Stimulated activated CD8-positive, alpha-beta memory T cell treated with anti-CD3 and anti-CD28 coated beads, Interleukin-15, amount 100 ng/mL, for 24 hours (primary cell): ENCODE results near the gene NFE2L3.
A peak's percentile ranks its signal among the peaks of the same experiment; 100 is the strongest.

Source experiments
- DNase-seq: peaks from one replicate; pipeline ENCODE4 v3.0.0-alpha.2; 2020; ENCODE audit warnings: low read depth

The NFE2L3 gene

DNA sequence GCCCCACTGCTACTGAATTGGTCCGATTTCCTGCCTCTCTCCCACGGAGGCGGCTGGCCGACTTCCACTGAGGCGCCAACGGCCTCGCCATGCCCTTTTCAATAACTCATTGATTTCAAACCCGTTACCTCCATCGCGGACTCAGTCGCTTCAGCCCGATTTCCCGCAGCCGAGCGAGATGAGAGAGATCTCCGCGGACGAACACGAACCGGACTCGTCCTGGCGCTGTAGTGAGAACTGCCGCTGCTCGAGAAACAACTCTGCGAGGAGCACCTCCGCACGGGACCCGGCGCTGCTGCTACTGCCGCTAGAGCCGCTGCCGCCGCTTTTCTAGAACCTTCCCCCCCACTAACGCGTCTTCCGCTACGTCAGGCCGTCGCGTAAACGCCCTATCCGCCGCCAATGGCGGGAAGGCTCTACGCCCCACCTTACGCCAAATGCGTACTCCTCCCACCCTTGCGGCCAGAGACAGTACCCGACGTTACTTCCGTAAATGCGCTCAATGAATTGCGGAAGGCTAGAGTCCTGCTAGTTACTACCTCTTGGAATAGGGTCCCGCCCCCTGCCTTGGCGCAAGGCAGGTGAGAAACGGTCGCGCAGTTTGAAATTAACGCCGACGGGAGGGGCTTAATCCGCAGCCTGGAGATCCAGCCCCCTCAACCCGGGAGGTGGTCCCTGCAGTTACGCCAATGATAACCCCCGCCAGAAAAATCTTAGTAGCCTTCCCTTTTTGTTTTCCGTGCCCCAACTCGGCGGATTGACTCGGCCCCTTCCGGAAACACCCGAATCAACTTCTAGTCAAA lies 48.6 kb downstream of the NFE2L3 start, which contains the start of gene HNRNPA2B1:
TSS of gene HNRNPA2B1 (minus strand) at position 303 of the 803 bp plus-strand sequence. CDS start at position 134, 169 bp downstream.
- DNase-seq: peak; percentile 97

DNA sequence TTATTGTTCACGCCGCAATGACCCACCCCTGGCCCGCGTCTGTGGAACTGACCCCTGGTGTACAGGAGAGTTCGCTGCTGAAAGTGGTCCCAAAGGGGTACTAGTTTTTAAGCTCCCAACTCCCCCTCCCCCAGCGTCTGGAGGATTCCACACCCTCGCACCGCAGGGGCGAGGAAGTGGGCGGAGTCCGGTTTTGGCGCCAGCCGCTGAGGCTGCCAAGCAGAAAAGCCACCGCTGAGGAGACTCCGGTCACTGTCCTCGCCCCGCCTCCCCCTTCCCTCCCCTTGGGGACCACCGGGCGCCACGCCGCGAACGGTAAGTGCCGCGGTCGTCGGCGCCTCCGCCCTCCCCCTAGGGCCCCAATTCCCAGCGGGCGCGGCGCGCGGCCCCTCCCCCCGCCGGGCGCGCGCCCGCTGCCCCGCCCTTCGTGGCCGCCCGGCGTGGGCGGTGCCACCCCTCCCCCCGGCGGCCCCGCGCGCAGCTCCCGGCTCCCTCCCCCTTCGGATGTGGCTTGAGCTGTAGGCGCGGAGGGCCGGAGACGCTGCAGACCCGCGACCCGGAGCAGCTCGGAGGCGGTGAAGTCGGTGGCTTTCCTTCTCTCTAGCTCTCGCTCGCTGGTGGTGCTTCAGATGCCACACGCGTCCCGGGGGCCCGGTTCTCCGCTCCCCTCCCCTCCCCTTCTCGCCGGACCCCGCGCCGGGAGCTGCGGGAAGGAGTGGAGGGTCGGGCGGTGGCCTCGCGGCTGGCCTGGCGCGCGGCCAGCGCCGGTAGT lies 49.4 kb downstream of the NFE2L3 start, which contains the start of gene CBX3:
TSS of gene CBX3 (plus strand) at position 499 of the 772 bp plus-strand sequence. CDS start 1,254 bp downstream, outside the sequence.
- DNase-seq: peak; percentile 77

DNA sequence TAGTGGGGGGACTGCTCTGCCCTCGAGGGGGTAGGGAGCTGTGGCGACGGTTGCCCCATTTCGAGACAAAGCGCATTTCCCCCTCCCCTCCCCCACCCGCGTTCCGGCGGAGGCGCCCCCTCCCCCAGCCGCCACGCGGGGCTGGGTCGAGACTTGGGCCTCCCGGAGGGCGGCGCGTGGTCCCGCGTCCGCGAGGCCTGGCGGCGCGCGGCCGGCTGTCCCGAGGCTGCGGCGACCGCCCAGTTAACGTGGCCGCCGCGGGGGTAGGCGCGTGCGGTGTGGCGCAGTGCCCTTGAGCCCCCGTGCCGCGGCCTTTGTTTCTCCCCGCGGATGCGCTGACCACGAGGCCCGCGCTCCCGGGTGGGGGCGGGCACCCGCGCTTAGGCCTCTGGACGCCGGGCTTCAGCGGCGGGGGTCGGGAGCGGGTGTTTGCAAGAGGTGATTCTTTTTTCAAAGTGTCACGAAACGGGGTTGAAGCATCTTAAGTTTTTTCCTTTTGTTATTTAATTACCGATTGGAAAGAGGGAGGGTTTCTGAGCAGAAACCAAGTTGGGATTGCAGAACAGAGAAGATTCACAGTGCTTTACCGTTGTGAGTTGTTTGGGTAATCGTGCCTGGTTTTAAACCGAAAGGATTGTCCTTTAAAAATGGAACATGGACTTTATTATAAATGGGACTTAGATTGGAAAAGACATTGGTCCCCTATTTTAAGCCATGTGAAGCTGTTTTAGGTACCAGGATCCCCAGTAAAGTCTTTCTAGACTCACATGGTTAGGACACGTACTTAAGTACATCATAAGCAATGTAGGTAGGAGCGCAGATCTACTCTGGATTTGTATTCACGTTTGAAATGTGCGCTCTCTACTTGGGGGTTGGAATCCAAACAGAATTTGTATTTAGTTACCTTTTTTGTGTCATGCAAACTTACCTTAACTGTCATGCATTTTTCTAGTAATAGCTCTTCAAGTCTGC lies 50.3 kb downstream of the NFE2L3 start:
- DNase-seq: peak; percentile 42

DNA sequence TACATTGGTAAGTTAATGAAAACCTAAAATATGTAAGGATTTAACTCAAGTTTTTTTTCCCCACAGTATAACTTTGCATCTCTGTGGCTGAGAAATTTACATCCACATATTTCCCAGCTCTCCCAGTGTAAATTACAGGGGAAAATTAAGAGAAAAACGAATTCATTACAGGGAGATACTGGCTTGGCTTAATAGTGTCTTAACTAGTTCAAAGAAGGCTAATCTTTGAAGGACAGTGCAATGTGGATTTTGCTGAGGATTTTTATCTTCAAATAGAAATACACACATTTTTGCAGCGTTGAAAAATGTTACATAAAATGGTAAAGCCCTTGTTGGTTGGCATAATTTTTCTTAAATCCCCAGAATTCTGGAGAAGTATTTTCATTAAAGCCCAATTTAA lies 51.0 kb downstream of the NFE2L3 start:
- DNase-seq: no peak

DNA sequence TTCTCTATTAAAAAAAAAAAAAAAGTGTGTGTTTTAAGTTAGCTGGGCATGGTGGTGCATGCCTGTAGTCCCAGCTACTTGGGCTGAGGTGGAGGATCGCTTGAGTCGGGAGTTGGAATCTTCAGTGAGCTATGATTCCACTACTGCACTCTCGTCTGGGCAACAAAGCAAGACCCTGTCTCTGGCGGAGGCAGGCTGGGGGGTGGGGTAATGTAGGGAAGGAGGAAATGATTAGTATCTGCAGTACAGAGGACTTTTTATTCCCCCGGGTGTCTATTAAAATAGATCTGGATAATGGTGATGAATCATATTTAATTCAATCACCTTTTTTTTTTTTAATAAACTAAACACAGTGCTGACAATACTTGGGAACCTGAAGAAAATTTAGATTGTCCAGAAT lies 56.0 kb downstream of the NFE2L3 start:
- no peak for DNase-seq

DNA sequence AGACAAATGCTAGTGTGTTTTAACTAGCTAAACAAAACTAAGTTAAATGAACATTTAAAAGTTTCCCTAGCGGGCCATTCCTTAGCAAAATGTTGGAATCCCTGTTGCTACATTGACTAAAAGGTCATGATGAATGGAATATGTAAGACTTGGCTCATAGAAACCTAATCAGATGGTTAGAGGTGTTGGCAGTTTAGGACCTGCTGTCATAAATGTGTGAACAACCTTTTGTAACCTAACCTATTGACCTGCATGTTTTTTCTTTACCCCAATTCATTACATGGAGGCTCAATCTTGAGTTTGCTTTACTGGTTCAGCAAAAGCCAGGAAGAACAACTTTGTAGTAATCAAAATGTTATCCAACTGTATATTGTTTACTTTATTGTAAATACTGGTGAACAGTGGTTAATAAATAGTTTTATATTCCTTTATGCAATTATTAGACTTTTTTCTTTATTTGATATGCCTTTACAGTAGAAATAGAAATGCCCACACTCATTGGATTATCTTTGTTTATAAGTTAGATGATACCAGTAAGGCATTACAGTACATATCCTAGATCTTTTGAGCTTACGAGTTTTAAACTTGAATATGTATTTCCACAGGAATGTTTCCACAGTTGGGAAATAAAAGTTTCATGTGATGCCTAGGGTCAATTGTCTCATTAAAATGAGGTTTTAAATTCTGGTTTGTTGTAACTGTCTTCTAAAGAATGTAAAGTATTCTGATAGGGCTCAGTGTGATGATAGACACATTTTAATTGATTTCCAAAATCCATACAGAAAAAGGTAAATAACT lies 61.1 kb downstream of the NFE2L3 start:
- no peak for DNase-seq

DNA sequence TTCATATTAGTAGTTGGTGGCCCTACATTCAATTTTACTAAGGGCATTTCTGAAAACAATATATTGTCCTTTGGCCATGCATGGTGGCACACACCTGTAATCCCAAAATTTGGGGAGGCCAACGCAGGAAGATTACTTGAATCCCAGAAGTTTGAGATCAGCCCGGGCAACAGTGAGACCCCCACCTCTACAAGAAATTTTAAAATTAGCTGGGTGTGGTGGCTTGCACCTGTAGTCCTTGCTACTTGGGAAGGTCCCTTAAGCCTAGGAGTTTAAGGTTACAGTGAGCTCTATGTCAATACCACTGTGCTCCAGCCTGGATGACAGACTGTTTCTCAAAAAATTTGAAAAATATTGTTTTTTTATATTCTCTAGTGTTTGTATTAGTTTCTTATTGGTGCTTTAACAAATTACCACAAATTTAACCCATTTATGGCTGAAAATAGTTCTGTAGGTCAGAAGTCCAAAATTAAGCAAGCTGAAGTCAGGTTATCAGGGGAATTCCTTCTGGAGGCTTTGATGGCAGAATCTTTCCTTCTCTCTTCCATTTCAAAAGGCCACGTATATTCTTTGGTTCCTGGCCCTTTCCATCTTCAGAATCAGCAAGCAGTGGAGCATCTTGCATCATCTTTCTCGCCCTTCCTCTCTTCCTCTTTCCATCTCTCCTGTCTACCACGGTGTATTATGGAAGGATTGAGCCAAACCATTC lies 62.0 kb downstream of the NFE2L3 start:
- DNase-seq: no peak

DNA sequence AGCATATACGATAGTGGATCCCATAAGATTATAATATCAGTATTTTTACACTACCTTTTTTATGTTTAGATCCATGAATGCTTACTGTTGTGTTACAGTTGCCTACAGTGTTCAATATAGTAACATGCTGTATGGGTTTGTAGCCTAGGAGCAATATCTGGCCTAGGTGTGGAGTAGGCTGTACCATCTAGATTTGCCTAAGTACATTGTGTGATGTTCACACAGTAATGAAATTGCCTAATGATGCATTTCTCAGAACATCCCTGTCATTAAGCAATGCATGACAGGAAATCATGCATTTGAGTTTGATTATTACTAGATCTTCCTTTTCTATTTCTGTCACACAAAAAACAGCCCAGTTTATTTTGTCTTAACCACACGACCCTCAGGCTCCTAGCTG lies 64.1 kb downstream of the NFE2L3 start:
- DNase-seq: no peak

DNA sequence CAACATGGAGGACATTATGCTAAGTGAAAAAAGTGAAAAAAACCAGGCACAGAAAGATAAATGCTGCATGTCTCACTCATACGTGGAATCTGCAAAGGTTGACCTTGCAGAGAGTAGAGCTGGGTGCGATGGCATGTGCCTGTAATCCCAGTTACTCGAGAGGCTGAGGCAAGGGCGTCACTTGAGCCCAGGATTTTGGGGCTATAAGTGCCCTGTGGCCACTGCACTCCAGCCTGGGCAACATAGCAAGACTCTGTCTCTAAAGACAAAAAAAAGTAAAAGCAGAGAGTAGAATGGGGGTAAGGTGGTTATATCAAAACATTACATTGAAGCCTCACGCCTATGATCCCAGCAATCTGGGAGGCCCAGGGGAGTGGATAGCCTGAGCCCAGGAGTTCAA lies 72.4 kb downstream of the NFE2L3 start:
- DNase-seq: no peak

DNA sequence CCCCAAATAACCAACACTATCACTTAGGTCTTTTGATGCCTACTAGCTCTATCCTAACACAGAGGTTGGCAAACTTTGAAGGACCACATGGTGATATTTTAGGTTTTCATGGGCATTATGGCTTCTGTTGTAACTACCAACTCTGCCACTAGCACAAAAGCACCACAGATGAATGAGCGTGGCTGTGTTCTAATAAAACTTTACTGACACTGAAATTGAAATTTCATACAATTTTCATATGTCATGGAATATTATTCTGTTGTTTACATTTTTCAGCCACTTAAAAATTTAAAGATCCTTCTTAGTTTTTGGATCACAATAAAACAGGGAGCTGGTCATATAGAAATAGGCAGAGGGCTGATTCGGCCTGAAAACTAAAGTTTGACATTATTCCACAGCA lies 76.0 kb downstream of the NFE2L3 start:
- no peak for DNase-seq

DNA sequence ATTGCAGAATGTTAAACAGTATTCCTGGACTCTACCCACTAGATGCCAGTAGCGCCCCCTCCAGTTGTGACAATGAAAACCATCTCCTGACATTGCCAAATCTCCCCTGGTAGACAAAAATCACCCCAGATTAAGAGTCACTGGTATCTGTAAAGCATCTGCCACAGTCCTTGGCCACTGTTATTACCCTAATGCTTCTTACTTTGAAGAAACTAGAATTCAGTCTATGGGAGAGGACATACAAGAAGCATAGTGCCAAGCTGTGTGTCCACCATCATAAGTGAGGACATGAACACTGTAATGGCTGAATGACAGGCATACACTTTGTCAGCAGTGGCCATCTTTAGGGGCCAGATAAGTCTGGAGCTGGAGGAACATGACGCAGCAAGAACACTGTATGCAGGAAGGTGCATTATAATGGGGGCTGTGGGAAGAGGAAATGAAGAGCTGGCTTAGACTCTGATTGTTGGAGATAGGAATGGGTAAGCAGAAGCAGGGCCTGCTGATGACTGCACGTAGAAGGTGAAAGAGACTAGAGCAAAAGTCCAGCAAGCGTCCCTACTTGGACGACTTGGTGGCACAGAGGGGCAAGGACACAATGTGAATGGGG lies 82.0 kb downstream of the NFE2L3 start:
- DNase-seq: no peak
